Measurements from ENCODE around the gene IGF2R. TPM values are rescaled to one million over a fixed set of nuclear protein-coding genes. Genes with fewer than 3 reads are reported as not detected.

The IGF2R gene
- total RNA-seq, 1 experiment from 2014 or later: 160 TPM

GRCh38 chr6:159988983-159989454 lies 20.1 kb downstream of the IGF2R start:
- no peak overlapping the region for H3K4me3 Mint-ChIP-seq (ENCODE audit: unreplicated experiment)
- no peak overlapping the region for H3K27ac Mint-ChIP-seq (ENCODE audit: low read depth, unreplicated experiment)
- peaks cover 16% of the 10 kb centered on the region for H3K4me1 Mint-ChIP-seq (ENCODE audit: insufficient read depth, unreplicated experiment)

GRCh38 chr6:159989492-159990480 lies 20.9 kb downstream of the IGF2R start:
- peak; percentile 32 for DNase-seq (ENCODE audit: unreplicated experiment)
- H3K27me3 Mint-ChIP-seq (ENCODE audit: insufficient read depth, unreplicated experiment): no peaks in the 10 kb centered on the region
- no peaks in the 10 kb centered on the region for H3K9me3 Mint-ChIP-seq (ENCODE audit: unreplicated experiment)
- H3K4me1 Mint-ChIP-seq (ENCODE audit: insufficient read depth, unreplicated experiment): peaks cover 23% of the 10 kb centered on the region
- BruUV-seq (replicated peaks): no TSS peak
- peaks cover 19% of the 10 kb centered on the region for H3K36me3 Mint-ChIP-seq (ENCODE audit: insufficient read depth, unreplicated experiment)
- ChIA-PET CTCF (no interaction called here), POLR2A (interaction anchor here (0.7 to 1.8 kb wide), 7 partner anchors 11 to 52 kb away, joined by 3 to 7 read pairs (median 5); no protein-coding TSS in a partner anchor)
- no peak for TF ChIP-seq CTCF (IDR thresholded peaks at IDR 0.05; ENCODE audit: unreplicated experiment)
- H3K27ac Mint-ChIP-seq (ENCODE audit: low read depth, unreplicated experiment): no peak overlapping the region
- intact Hi-C loops (cut with micrococcal nuclease): no loop called here
- no peak overlapping the region for H3K4me3 Mint-ChIP-seq (ENCODE audit: unreplicated experiment)

More at GRCh38 chr6:159988983-159989454, 20.1 kb downstream of the IGF2R start:
- BruUV-seq (replicated peaks): no TSS peak
- ChIA-PET CTCF (no interaction called here), POLR2A (interaction anchor here (0.7 to 1.0 kb wide), 2 partner anchors 13 to 15 kb away, joined by 3 to 6 read pairs; no protein-coding TSS in a partner anchor)
- DNase-seq (ENCODE audit: unreplicated experiment): peak; percentile 42
- Mint-ChIP-seq H3K27me3 (ENCODE audit: insufficient read depth, unreplicated experiment) (no peaks in the 10 kb centered on the region), H3K36me3 (ENCODE audit: insufficient read depth, unreplicated experiment) (peaks cover 17% of the 10 kb centered on the region), H3K9me3 (ENCODE audit: unreplicated experiment) (no peaks in the 10 kb centered on the region)
- no peak for TF ChIP-seq CTCF (IDR thresholded peaks at IDR 0.05; ENCODE audit: unreplicated experiment)
- intact Hi-C loops (cut with micrococcal nuclease): no loop called here

- no peaks in the 10 kb centered on the region for H3K27me3 Mint-ChIP-seq (ENCODE audit: insufficient read depth, unreplicated experiment)
- ChIA-PET CTCF (interaction anchor here (0.9 kb wide), 1 partner anchor 12 kb away, joined by 3 read pairs; no protein-coding TSS in a partner anchor), POLR2A (no interaction called here)
- H3K9me3 Mint-ChIP-seq (ENCODE audit: unreplicated experiment): no peaks in the 10 kb centered on the region
- no peak overlapping the region for H3K4me3 Mint-ChIP-seq (ENCODE audit: unreplicated experiment)
- H3K36me3 Mint-ChIP-seq (ENCODE audit: insufficient read depth, unreplicated experiment): peaks cover 17% of the 10 kb centered on the region
- intact Hi-C loops (cut with micrococcal nuclease): no loop called here
- TF ChIP-seq CTCF (IDR thresholded peaks at IDR 0.05; ENCODE audit: unreplicated experiment): no peak
- BruUV-seq (replicated peaks): no TSS peak
- DNase-seq (ENCODE audit: unreplicated experiment): no peak
- no peak overlapping the region for H3K27ac Mint-ChIP-seq (ENCODE audit: low read depth, unreplicated experiment)
- peaks cover 27% of the 10 kb centered on the region for H3K4me1 Mint-ChIP-seq (ENCODE audit: insufficient read depth, unreplicated experiment)
These were observed 23.5 kb downstream of the IGF2R start for GRCh38 chr6:159992366-159992765.

GRCh38 chr6:159995405-159995804 lies 26.5 kb downstream of the IGF2R start:
- Mint-ChIP-seq H3K27ac (ENCODE audit: low read depth, unreplicated experiment) (no peak overlapping the region), H3K36me3 (ENCODE audit: insufficient read depth, unreplicated experiment) (peaks cover 32% of the 10 kb centered on the region), H3K4me1 (ENCODE audit: insufficient read depth, unreplicated experiment) (peaks cover 47% of the 10 kb centered on the region), H3K4me3 (ENCODE audit: unreplicated experiment) (no peak overlapping the region), H3K9me3 (ENCODE audit: unreplicated experiment) (no peaks in the 10 kb centered on the region), H3K27me3 (ENCODE audit: insufficient read depth, unreplicated experiment) (no peaks in the 10 kb centered on the region)
- intact Hi-C loops (cut with micrococcal nuclease): no loop called here
- ChIA-PET CTCF (interaction anchor here (0.6 to 0.9 kb wide), 2 partner anchors 13 to 469 kb away, joined by 3 to 4 read pairs; no protein-coding TSS in a partner anchor), POLR2A (interaction anchor here (0.7 to 1.6 kb wide), 4 partner anchors 12 to 47 kb away, joined by 3 to 4 read pairs (median 3); no protein-coding TSS in a partner anchor)
- DNase-seq (ENCODE audit: unreplicated experiment): no peak
- no peak for TF ChIP-seq CTCF (IDR thresholded peaks at IDR 0.05; ENCODE audit: unreplicated experiment)
- no TSS peak for BruUV-seq (replicated peaks)
